WTC11 (cell line): ENCODE data around the gene PRIM1. TPM values are rescaled to one million over a fixed set of nuclear protein-coding genes. Genes with fewer than 3 reads are reported as not detected.

Experiments
- ATAC-seq: fragments of 200-7000 bp; cut with Tn5 transposase; 2 replicates; pipeline ENCODE4 v1.10.0; 2021; ENCODE audit warnings: mild to moderate bottlenecking, moderate library complexity
- CTCF ChIA-PET: fragments of 300-600 bp; sonication (Branson Sonifier 250); formaldehyde crosslinking; loops from one replicate; lab custom pipeline; 2021; ENCODE audit warnings: antibody characterized with exemption; lab: Charles Lee
- POLR2A ChIA-PET: fragments of 350-600 bp; sonication (Branson Sonifier 250); formaldehyde crosslinking; loops from one replicate; lab custom pipeline; 2021; ENCODE audit warnings: antibody characterized with exemption; lab: Charles Lee
- DNase-seq: peaks from one replicate; pipeline ENCODE4 v3.0.0; 2021; ENCODE audit warnings: low spot score
- H3K27ac Mint-ChIP-seq: 2 replicates; pipeline ENCODE4 v1.8.0; 2021; ENCODE audit warnings: mixed read lengths
- H3K27me3 Mint-ChIP-seq: 2 replicates; pipeline ENCODE4 v1.8.0; 2021; ENCODE audit warnings: low read depth, mild to moderate bottlenecking, moderate library complexity, mixed read lengths
- H3K36me3 Mint-ChIP-seq: 2 replicates; pipeline ENCODE4 v1.8.0; 2021; ENCODE audit warnings: mixed read lengths
- H3K4me1 Mint-ChIP-seq: 2 replicates; pipeline ENCODE4 v1.8.0; 2022; ENCODE audit warnings: mixed read lengths
- H3K4me3 Mint-ChIP-seq: 2 replicates; pipeline ENCODE4 v1.8.0; 2021; ENCODE audit warnings: mild to moderate bottlenecking, moderate library complexity, mixed read lengths
- H3K9me3 Mint-ChIP-seq: 2 replicates; pipeline ENCODE4 v1.8.0; 2021; ENCODE audit warnings: mixed read lengths
- AFF4 ChIP-seq: sonication (generic); formaldehyde crosslinking; IDR thresholded peaks from 2 replicates; pipeline ENCODE4 v1.8.1; 2023; ENCODE audit warnings: mild to moderate bottlenecking, missing genetic modification reagents, borderline replicate concordance
- CREM ChIP-seq: sonication (generic); formaldehyde crosslinking; IDR thresholded peaks from 2 replicates; pipeline ENCODE4 v1.8.1; 2022; ENCODE audit warnings: mild to moderate bottlenecking, missing genetic modification reagents, moderate library complexity
- FOXJ3 ChIP-seq: sonication (generic); formaldehyde crosslinking; IDR thresholded peaks from 2 replicates; pipeline ENCODE4 v1.9.0; 2021; ENCODE audit warnings: missing genetic modification reagents, mild to moderate bottlenecking, borderline replicate concordance
- FOXP4 ChIP-seq: sonication (generic); formaldehyde crosslinking; IDR thresholded peaks from 2 replicates; pipeline ENCODE4 v1.8.0; 2022; ENCODE audit warnings: mild to moderate bottlenecking, missing genetic modification reagents
- GRHL2 ChIP-seq: fragments of 250-450 bp; sonication (Bioruptor Pico); IDR thresholded peaks from 2 replicates; pipeline ENCODE4 v1.8.0; 2022; ENCODE audit warnings: mild to moderate bottlenecking, moderate library complexity; ENCODE audit not compliant: insufficient replicate concordance, severe bottlenecking
- IRF2 ChIP-seq: sonication (generic); formaldehyde crosslinking; IDR thresholded peaks from 2 replicates; pipeline ENCODE4 v1.8.0; 2022; ENCODE audit warnings: low read depth, missing genetic modification reagents, borderline replicate concordance
- NR3C1 ChIP-seq: sonication (generic); formaldehyde crosslinking; conservative IDR thresholded peaks from 2 replicates; pipeline ENCODE4 v1.8.1; 2023; ENCODE audit warnings: low read depth, mild to moderate bottlenecking, missing genetic modification reagents
- SMAD4 ChIP-seq: sonication (generic); formaldehyde crosslinking; IDR thresholded peaks from 2 replicates; pipeline ENCODE4 v1.8.0; 2022; ENCODE audit warnings: mild to moderate bottlenecking, missing genetic modification reagents
- ZNF232 ChIP-seq: sonication (generic); formaldehyde crosslinking; IDR thresholded peaks from 2 replicates; pipeline ENCODE4 v1.8.0; 2022; ENCODE audit warnings: mild to moderate bottlenecking, missing genetic modification reagents
- ZNF317 ChIP-seq: sonication (generic); formaldehyde crosslinking; IDR thresholded peaks from 2 replicates; pipeline ENCODE4 v1.8.1; 2023; ENCODE audit warnings: low read depth, mild to moderate bottlenecking, moderate library complexity, missing genetic modification reagents, borderline replicate concordance
- ZSCAN18 ChIP-seq: fragments of 250-450 bp; sonication (Bioruptor Pico); IDR thresholded peaks from 2 replicates; pipeline ENCODE4 v2.1.2; 2022; ENCODE audit warnings: mild to moderate bottlenecking, moderate library complexity
- total RNA-seq: library from RNA; stranded (reverse); gene quantifications from 3 replicates; pipeline ENCODE4 v1.2.3, GENCODE V29; 2021
- TF ChIP-seq, protein P1 (sequence below): sonication (generic); formaldehyde crosslinking; IDR thresholded peaks from 2 replicates; pipeline ENCODE4 v1.8.0; 2022; ENCODE audit warnings: mild to moderate bottlenecking, missing genetic modification reagents
- TF ChIP-seq, protein P2 (sequence below): sonication (generic); formaldehyde crosslinking; IDR thresholded peaks from 2 replicates; pipeline ENCODE4 v1.8.1; 2023; ENCODE audit warnings: mild to moderate bottlenecking, moderate library complexity, missing genetic modification reagents

PRIM1 gene
- total RNA-seq, 1 experiment from 2014 or later: 54.0 TPM

GRCh38 chr12:56772625-56773024 lies 20.5 kb upstream of the PRIM1 start:
- DNase-seq: no peak
- Mint-ChIP-seq H3K36me3 (peaks cover 14% of the 10 kb centered on the region), H3K4me3 (no peak overlapping the region), H3K27me3 (no peaks in the 10 kb centered on the region), H3K4me1 (peaks cover 15% of the 10 kb centered on the region), H3K9me3 (peaks cover 21% of the 10 kb centered on the region), H3K27ac (no peak overlapping the region)
- no peak for ATAC-seq
- TF ChIP-seq ZNF232 (CRISPR knock-in tag): no peak
- TF ChIP-seq FOXP4 (CRISPR knock-in tag): no peak
- no peak for TF ChIP-seq GRHL2
- no peak for TF ChIP-seq AFF4
- no peak for TF ChIP-seq SMAD4 (CRISPR knock-in tag)
- TF ChIP-seq IRF2 (CRISPR knock-in tag): no peak
- TF ChIP-seq FOXJ3: no peak
- TF ChIP-seq NR3C1 (CRISPR knock-in tag): no peak
- TF ChIP-seq ZNF317 (CRISPR knock-in tag): no peak
- CTCF ChIA-PET: no interaction called here
- POLR2A ChIA-PET: interaction anchor here (0.7 kb wide), 1 partner anchor 1620 kb away, joined by 3 read pairs; no protein-coding TSS in a partner anchor

DNA sequence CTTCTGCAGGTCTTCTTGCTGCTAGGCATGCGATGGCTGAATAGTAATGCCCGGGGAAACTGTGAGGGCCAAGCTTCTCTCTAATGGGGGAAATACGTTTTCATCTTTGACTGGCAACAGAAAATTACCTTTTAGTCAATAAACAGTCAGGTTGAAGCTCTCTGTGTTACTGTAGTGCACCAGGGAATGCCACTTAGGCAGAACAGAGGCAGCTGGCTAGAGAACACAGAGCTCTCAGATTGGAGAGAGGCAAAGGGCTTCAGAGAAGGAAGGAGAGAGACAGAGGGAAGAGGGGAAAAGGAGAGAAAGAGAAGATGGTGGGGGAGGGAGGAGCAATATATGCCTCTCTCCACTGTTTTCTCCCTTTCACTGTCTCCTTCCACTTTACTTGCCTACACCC lies 17.7 kb upstream of the PRIM1 start:
- DNase-seq (no peak), ATAC-seq (no peak; the same call in 1 of the 2 replicates)
- H3K27ac Mint-ChIP-seq: no peak overlapping the region
- peaks cover 7% of the 10 kb centered on the region for H3K9me3 Mint-ChIP-seq
- no peaks in the 10 kb centered on the region for H3K27me3 Mint-ChIP-seq
- ChIA-PET CTCF (interaction anchor here (0.6 to 2.4 kb wide), 6 partner anchors 12 to 358 kb away, joined by 3 to 8 read pairs (median 6); no protein-coding TSS in a partner anchor), POLR2A (interaction anchor here (0.7 kb wide), 1 partner anchor 92 kb away, joined by 3 read pairs; no protein-coding TSS in a partner anchor)
- no peak overlapping the region for H3K4me3 Mint-ChIP-seq
- H3K36me3 Mint-ChIP-seq: peaks cover 7% of the 10 kb centered on the region
- no peak for TF ChIP-seq CREM (CRISPR knock-in tag)
- TF ChIP-seq GRHL2: no peak
- TF ChIP-seq, protein P1, sequence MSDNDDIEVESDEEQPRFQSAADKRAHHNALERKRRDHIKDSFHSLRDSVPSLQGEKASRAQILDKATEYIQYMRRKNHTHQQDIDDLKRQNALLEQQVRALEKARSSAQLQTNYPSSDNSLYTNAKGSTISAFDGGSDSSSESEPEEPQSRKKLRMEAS (CRISPR knock-in tag): no peak
- TF ChIP-seq, protein P2, sequence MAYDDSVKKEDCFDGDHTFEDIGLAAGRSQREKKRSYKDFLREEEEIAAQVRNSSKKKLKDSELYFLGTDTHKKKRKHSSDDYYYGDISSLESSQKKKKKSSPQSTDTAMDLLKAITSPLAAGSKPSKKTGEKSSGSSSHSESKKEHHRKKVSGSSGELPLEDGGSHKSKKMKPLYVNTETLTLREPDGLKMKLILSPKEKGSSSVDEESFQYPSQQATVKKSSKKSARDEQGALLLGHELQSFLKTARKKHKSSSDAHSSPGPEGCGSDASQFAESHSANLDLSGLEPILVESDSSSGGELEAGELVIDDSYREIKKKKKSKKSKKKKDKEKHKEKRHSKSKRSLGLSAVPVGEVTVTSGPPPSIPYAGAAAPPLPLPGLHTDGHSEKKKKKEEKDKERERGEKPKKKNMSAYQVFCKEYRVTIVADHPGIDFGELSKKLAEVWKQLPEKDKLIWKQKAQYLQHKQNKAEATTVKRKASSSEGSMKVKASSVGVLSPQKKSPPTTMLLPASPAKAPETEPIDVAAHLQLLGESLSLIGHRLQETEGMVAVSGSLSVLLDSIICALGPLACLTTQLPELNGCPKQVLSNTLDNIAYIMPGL (CRISPR knock-in tag): no peak
- H3K4me1 Mint-ChIP-seq: peaks cover 28% of the 10 kb centered on the region

- Mint-ChIP-seq H3K9me3 (no peaks in the 10 kb centered on the region), H3K27me3 (no peaks in the 10 kb centered on the region), H3K36me3 (no peaks in the 10 kb centered on the region), H3K27ac (no peak overlapping the region), H3K4me1 (peaks cover 28% of the 10 kb centered on the region), H3K4me3 (no peak overlapping the region)
- ATAC-seq (no peak), DNase-seq (no peak)
- TF ChIP-seq ZSCAN18 (CRISPR knock-in tag) (no peak), IRF2 (CRISPR knock-in tag) (no peak)
- ChIA-PET POLR2A (interaction anchor here (0.6 kb wide), 1 partner anchor 503 kb away, joined by 4 read pairs; no protein-coding TSS in a partner anchor), CTCF (interaction anchor here (0.6 to 2.4 kb wide), 6 partner anchors 10 to 240 kb away, joined by 3 to 11 read pairs (median 7); no protein-coding TSS in a partner anchor)
These were observed 16.3 kb upstream of the PRIM1 start for GRCh38 chr12:56768424-56768823.
